Jurkat, Clone E6-1 (cell line): ENCODE data around the gene ZNF184.

Experiments
- DNase-seq: peaks from one replicate; pipeline ENCODE4 v3.0.0-alpha.2; 2011; ENCODE audit warnings: low read depth, low spot score
- H3K4me3 ChIP-seq: 2 replicates; pipeline ENCODE4 v1.5.1; 2011; ENCODE audit warnings: mild to moderate bottlenecking, low read length, control low read depth, moderate library complexity

The ZNF184 gene

GRCh38 chr6:27492631-27493190 is 19.8 kb upstream of the ZNF184 start:
- no peak for DNase-seq
- H3K4me3 ChIP-seq: no peak overlapping the region

DNA sequence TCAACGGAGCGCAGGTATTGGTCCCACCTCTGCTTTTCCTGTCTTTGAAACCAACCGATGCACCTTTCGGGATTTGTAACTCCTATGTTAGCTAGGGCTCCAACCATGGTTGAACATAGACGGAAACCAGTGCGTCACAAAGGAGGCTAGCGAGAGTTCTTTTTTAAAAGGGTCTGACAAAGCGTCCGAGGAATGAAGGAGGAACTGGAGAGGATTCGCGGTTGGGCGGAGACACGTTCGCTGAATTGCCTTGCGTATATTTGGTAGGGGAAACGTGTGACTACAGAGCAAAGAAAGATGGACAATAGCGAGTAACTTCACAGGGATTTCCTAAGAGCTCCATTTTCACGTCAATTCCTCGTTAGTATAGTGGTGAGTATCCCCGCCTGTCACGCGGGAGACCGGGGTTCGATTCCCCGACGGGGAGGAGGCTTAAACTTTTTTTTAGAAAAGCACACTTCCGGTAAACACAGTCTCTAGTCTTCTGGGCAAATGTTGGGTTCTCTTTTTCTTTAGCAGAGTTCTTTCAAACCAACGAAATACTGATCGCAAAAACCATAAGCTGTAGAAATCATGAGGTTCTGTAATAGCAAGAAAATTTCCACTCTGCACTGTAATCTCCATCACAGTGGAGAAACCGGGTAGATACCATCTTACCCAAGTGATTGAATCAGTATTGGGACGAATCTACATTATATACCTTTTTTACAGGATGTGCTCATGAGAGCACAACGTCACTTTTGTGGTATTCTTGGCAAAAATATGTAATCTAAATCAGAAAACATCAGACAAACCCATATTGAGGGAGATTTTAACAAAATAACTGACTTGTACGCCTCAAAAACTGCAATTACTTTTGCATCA is 6.6 kb upstream of the ZNF184 start:
- H3K4me3 ChIP-seq: peak overlapping the region; percentile 97
- peak; percentile 89 for DNase-seq

GRCh38 chr6:27478706-27479318 is 5.9 kb upstream of the ZNF184 start:
- DNase-seq: peak; percentile 88

DNA sequence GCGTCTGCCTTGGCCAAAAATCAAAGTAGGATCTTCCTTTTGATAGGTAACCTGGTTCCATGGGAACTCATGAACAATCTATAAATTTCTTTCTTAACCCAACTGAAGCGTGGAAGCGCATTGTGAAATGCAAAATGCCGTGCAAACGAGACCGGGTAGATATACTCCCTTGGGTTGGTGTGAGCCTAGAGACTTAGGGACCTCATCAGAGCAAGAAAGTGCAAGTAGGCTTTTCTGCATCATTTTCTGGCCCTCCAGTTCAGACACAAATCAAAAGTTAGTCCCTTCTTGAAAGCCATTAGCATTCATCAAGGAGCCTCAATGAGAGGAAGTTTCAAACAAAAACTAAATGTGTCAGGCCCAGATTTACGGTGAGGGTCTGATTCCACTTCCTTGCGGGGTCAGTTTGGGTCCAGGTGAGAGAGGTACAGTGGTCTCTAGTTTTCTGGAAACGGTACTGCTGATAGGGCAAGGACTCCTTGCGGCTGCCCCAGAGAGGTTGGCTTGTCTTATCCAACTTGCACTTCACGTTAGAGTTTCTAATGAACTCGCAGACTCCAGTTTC is 5.3 kb upstream of the ZNF184 start:
- H3K4me3 ChIP-seq: peak overlapping the region; percentile 97
- peak; percentile 11 for DNase-seq

More at GRCh38 chr6:27478706-27479318, 5.9 kb upstream of the ZNF184 start:
- H3K4me3 ChIP-seq: peak overlapping the region; percentile 97

- no peak overlapping the region for H3K4me3 ChIP-seq
- no peak for DNase-seq
Measured at GRCh38 chr6:27477318-27478013, 4.6 kb upstream of the ZNF184 start.

DNA sequence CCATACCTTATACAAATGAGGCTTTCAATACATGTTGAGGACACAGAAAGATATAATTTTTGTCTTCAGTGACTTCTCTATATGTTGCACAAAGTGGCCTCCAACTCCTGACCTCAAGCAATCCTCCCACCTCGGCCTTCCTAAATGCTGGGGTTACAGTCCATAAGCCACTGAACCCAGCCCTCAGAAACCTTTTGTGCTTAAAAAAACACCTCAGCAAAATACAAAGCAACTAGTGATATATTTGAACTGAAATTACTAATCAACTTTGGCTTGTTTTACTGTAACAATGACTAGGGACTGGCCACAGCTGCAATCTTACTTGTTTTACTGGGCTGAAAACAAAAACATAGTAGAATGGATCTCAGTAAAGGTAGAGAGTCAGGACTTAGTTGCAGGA is 3.2 kb upstream of the ZNF184 start:
- no peak overlapping the region for H3K4me3 ChIP-seq
- no peak for DNase-seq

- DNase-seq: no peak
- no peak overlapping the region for H3K4me3 ChIP-seq
Measured at GRCh38 chr6:27474672-27475071, 1.8 kb upstream of the ZNF184 start.

- no peak for DNase-seq
- no peak overlapping the region for H3K4me3 ChIP-seq
Measured at GRCh38 chr6:27474172-27474465, 1.2 kb upstream of the ZNF184 start.

- H3K4me3 ChIP-seq: peak overlapping the region; percentile 84
- peak; percentile 68 for DNase-seq
Measured at GRCh38 chr6:27472182-27472616, 706 bp downstream of the ZNF184 start.

- no peak for DNase-seq
Measured at GRCh38 chr6:27471365-27472115, 1.4 kb downstream of the ZNF184 start.

GRCh38 chr6:27470023-27470422 is 2.9 kb downstream of the ZNF184 start:
- no peak overlapping the region for H3K4me3 ChIP-seq
- DNase-seq: no peak

More at GRCh38 chr6:27471365-27472115, 1.4 kb downstream of the ZNF184 start:
- peak overlapping the region; percentile 84 for H3K4me3 ChIP-seq

DNA sequence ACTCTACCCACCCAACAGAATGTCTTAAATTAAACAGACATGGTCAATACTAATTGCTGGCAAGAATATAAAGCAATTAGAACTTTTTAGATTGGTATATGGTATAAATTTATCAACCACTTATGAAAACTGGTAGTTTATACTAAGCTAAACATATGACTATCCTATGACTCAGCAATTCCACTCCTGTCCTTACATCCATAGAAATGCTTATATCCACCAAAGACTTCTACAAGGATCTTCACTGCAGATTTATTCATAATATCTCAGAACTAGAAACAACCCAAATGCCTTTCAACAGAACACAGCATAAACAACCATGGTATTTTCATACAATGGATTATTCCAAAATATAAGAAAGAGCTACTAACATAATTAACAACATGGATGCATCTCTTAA is 4.6 kb downstream of the ZNF184 start:
- DNase-seq: no peak
- no peak overlapping the region for H3K4me3 ChIP-seq

- no peak for DNase-seq
- no peak overlapping the region for H3K4me3 ChIP-seq
Measured at GRCh38 chr6:27452496-27452897, 20.4 kb downstream of the ZNF184 start.

GRCh38 chr6:27451660-27452390 is 21.1 kb downstream of the ZNF184 start:
- DNase-seq: no peak
- H3K4me3 ChIP-seq: no peak overlapping the region

DNA sequence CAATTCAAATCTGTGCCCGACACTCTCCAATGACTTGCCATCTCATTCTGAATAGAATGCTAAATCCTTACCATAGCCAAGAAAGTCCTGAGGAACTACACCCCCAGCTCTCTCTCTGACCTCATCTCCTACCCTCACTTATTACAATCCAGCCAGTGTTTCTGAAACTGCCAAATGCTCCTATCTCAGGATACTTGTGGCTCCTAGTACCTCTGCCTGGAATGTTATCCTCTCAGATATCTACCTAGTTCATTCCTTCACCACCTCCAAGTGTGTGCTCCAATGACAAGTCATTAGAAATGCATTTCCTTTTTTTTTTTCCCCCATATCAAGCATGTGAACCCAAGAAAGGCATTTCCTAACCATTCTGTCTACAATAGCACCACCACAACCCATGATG is 24.4 kb downstream of the ZNF184 start:
- no peak for DNase-seq
- no peak overlapping the region for H3K4me3 ChIP-seq

DNA sequence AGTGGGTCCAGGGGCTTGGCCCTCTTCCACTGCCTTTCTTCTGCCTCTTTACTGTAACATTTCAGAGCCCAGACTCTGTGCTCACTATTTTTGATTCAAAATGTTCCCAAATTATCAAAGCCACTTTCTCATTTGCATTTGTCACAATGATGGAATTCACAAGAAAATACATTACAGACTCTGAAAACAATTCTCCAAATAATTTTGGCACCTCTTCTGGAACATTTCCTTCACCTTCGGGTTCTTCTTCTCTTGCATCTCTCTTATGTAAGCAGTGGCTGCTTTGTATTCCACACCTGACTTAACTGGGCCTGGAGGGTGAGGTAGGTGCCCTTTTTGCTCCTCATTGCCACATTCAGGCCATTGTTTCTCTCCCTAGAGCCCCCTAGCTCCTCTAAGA is 30.0 kb downstream of the ZNF184 start:
- DNase-seq: no peak
- H3K4me3 ChIP-seq: no peak overlapping the region

- no peak overlapping the region for H3K4me3 ChIP-seq
- DNase-seq: no peak
Measured at GRCh38 chr6:27441001-27441400, 31.9 kb downstream of the ZNF184 start.

- DNase-seq: no peak
- H3K4me3 ChIP-seq: no peak overlapping the region
Measured at GRCh38 chr6:27439371-27439770, 33.5 kb downstream of the ZNF184 start.
